Measurements from ENCODE around the gene STN1. TPM values are rescaled to one million over a fixed set of nuclear protein-coding genes. Genes with fewer than 3 reads are reported as not detected.

The STN1 gene
- total RNA-seq, 2 donors from 2014 or later = 5.9 to 32.2 TPM

- H3K4me3 ChIP-seq = no peak overlapping the region
- H3K4me1 ChIP-seq = peaks cover 18% of the 10 kb centered on the region
- TF ChIP-seq, protein P1, sequence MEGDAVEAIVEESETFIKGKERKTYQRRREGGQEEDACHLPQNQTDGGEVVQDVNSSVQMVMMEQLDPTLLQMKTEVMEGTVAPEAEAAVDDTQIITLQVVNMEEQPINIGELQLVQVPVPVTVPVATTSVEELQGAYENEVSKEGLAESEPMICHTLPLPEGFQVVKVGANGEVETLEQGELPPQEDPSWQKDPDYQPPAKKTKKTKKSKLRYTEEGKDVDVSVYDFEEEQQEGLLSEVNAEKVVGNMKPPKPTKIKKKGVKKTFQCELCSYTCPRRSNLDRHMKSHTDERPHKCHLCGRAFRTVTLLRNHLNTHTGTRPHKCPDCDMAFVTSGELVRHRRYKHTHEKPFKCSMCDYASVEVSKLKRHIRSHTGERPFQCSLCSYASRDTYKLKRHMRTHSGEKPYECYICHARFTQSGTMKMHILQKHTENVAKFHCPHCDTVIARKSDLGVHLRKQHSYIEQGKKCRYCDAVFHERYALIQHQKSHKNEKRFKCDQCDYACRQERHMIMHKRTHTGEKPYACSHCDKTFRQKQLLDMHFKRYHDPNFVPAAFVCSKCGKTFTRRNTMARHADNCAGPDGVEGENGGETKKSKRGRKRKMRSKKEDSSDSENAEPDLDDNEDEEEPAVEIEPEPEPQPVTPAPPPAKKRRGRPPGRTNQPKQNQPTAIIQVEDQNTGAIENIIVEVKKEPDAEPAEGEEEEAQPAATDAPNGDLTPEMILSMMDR (IDR thresholded peaks at IDR 0.05) = no peak
- TF ChIP-seq POLR2A (IDR thresholded peaks at IDR 0.05) = no peak
- no peak overlapping the region for H3K27ac ChIP-seq
- ATAC-seq = no peak
- DNase-seq = no peak
- 89 to 92% methylated on average over 6 of the region's 6 CpGs for WGBS, 2 donors
- H3K9me3 ChIP-seq = no peaks in the 10 kb centered on the region
- H3K27me3 ChIP-seq = no peaks in the 10 kb centered on the region
- no peaks in the 10 kb centered on the region for H3K36me3 ChIP-seq (replicated peaks in 1 of 2; ENCODE audit: insufficient read depth in 1 of 2, low read depth in 2 of 2)
- intact Hi-C loops (cut with DNase I) = no loop called here
Measured at GRCh38 chr10:103930881-103931280, 12.9 kb upstream of the STN1 start.

DNA sequence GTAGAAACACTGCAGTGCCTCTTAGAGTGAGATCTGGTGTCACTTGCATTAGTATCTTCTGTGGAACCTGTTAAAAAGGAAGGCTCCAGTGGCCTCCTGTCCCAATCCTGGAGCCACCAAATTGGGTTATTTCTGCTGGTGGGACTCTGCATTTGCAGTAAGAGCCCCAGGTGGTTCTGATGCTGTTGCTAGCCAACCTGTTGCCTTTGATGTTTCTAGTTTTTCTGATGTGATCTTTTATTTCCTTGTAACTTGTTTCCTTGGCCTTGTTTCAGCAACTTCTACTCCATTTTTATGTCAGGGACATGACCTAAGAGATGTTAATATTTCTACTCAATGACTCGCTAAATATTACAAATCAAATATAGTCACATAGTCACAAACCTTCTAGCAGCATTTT, 12.5 kb upstream of the STN1 start:
- Histone ChIP-seq H3K27me3 (no peaks in the 10 kb centered on the region), H3K27ac (no peak overlapping the region), H3K4me3 (no peak overlapping the region), H3K9me3 (no peaks in the 10 kb centered on the region), H3K36me3 (replicated peaks in 1 of 2; ENCODE audit: insufficient read depth in 1 of 2, low read depth in 2 of 2) (no peaks in the 10 kb centered on the region), H3K4me1 (peaks cover 18% of the 10 kb centered on the region)
- ATAC-seq (no peak), DNase-seq (no peak)
- WGBS, 2 donors = 92 to 100% methylated on average over 1 of the region's 1 CpG
- intact Hi-C loops (cut with DNase I) = no loop called here
- TF ChIP-seq, protein P1 (IDR thresholded peaks at IDR 0.05) = no peak

- DNase-seq (no peak), ATAC-seq (no peak)
- no peaks in the 10 kb centered on the region for H3K27me3 ChIP-seq
- H3K9me3 ChIP-seq = no peaks in the 10 kb centered on the region
- TF ChIP-seq, protein P1 (IDR thresholded peaks at IDR 0.05) = no peak
- no peak for TF ChIP-seq POLR2A (IDR thresholded peaks at IDR 0.05)
- H3K4me3 ChIP-seq = no peak overlapping the region
- H3K4me1 ChIP-seq = peaks cover 18% of the 10 kb centered on the region
- intact Hi-C loops (cut with DNase I) = no loop called here
- 39 to 44% methylated on average over 7 of the region's 7 CpGs for WGBS, 2 donors
- peak overlapping the region in 1 of 4 donors; percentile 12 for H3K27ac ChIP-seq
- no peaks in the 10 kb centered on the region for H3K36me3 ChIP-seq (replicated peaks in 1 of 2; ENCODE audit: insufficient read depth in 1 of 2, low read depth in 2 of 2)
Measured at GRCh38 chr10:103929381-103929921, 11.5 kb upstream of the STN1 start.

DNA sequence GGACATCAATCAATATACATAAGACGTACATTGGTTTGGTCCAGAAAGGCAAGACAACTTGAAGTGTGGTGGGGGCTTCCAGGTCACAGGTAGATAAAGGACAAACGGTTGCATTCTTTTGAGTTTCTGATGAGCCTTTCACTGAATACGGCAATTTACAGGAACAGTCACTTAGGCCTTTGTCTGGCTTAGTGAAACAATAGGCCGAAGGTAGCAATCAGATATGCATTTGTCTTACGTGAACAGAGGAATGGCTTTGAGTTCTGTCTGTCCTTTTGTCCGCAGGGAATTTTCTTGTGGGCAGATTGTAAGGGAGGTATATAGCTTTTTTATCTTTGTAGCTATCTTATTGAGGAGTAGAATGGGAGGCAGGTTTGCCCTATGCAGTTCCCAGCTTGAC, 10.8 kb upstream of the STN1 start:
- TF ChIP-seq, protein P1 (IDR thresholded peaks at IDR 0.05) = no peak
- TF ChIP-seq POLR2A (IDR thresholded peaks at IDR 0.05) = no peak
- Histone ChIP-seq H3K4me3 (no peak overlapping the region), H3K27ac (peak overlapping the region in 1 of 4 donors; percentile 12), H3K36me3 (replicated peaks in 1 of 2; ENCODE audit: insufficient read depth in 1 of 2, low read depth in 2 of 2) (no peaks in the 10 kb centered on the region), H3K9me3 (no peaks in the 10 kb centered on the region), H3K27me3 (no peaks in the 10 kb centered on the region), H3K4me1 (peaks cover 21% of the 10 kb centered on the region)
- no peak for ATAC-seq
- no peak for DNase-seq
- WGBS, 2 donors = 81 to 90% methylated on average over 6 of the region's 6 CpGs
- intact Hi-C loops (cut with DNase I) = no loop called here

- no peak for ATAC-seq
- Histone ChIP-seq H3K27me3 (no peaks in the 10 kb centered on the region), H3K9me3 (no peaks in the 10 kb centered on the region), H3K4me1 (peaks cover 29% of the 10 kb centered on the region), H3K4me3 (no peak overlapping the region), H3K27ac (no peak overlapping the region), H3K36me3 (replicated peaks in 1 of 2; ENCODE audit: insufficient read depth in 1 of 2, low read depth in 2 of 2) (no peaks in the 10 kb centered on the region)
- DNase-seq = no peak
- TF ChIP-seq POLR2A (IDR thresholded peaks at IDR 0.05) = no peak
- TF ChIP-seq, protein P1 (IDR thresholded peaks at IDR 0.05) = no peak
- intact Hi-C loops (cut with DNase I) = no loop called here
- 59 to 62% methylated on average over 2 of the region's 2 CpGs for WGBS, 2 donors
Measured at GRCh38 chr10:103926722-103927319, 8.8 kb upstream of the STN1 start.
